Activated CD8-positive, alpha-beta memory T cell treated with anti-CD3 and anti-CD28 coated beads, Interleukin-2, amount 50 U/mL, for 48 hours (primary cell): ENCODE results near the gene GPR162.
A peak's percentile ranks its signal among the peaks of the same experiment; 100 is the strongest.
"Not testable (repeated sequence)": the region's sequence is repeated elsewhere in the genome, so short reads cannot be mapped to it uniquely, and the experiment has no call there.

Experiments used
- DNase-seq: peaks from one replicate; pipeline ENCODE4 v3.0.0-alpha.2; 2020

Gene GPR162

GRCh38 chr12:6860116-6860515, 38.5 kb downstream of the GPR162 start:
- no peak for DNase-seq

GRCh38 chr12:6860942-6861341, 39.3 kb downstream of the GPR162 start:
- no peak for DNase-seq

- DNase-seq, result no peak
Measured at GRCh38 chr12:6861391-6861790, 39.8 kb downstream of the GPR162 start.

GRCh38 chr12:6863033-6863432, 41.4 kb downstream of the GPR162 start:
- DNase-seq, result no peak

- no peak for DNase-seq
Measured at GRCh38 chr12:6863586-6864321, 42.1 kb downstream of the GPR162 start.

GRCh38 chr12:6865307-6865706, 43.7 kb downstream of the GPR162 start:
- DNase-seq, result not testable (repeated sequence)

GRCh38 chr12:6866163-6866919, 44.7 kb downstream of the GPR162 start:
- DNase-seq, result no peak

GRCh38 chr12:6866920-6867412, 45.3 kb downstream of the GPR162 start:
- no peak for DNase-seq

GRCh38 chr12:6867413-6868210, 46.0 kb downstream of the GPR162 start, which contains the start of gene TPI1:
TSS of gene TPI1 (plus strand) at chr12:6867531. CDS start at chr12:6867567, 36 bp downstream.
- DNase-seq, result peak; percentile 92

- no peak for DNase-seq
Measured at GRCh38 chr12:6868211-6869048, 46.8 kb downstream of the GPR162 start.

- DNase-seq, result peak; percentile 92
Measured at GRCh38 chr12:6869049-6870021, 47.7 kb downstream of the GPR162 start.

- not testable (repeated sequence) for DNase-seq
Measured at GRCh38 chr12:6870304-6870703, 48.7 kb downstream of the GPR162 start.

GRCh38 chr12:6871052-6871957, 49.7 kb downstream of the GPR162 start:
- DNase-seq, result peak; percentile 75

- DNase-seq, result peak; percentile 95
Measured at GRCh38 chr12:6872073-6873048, 50.7 kb downstream of the GPR162 start.

- DNase-seq, result peak; percentile 100
Measured at GRCh38 chr12:6873094-6874014, 51.7 kb downstream of the GPR162 start, which contains the start of gene SPSB2. TSS of gene SPSB2 (minus strand) at chr12:6873303. CDS start at chr12:6872901, 402 bp downstream.

GRCh38 chr12:6874015-6874368, 52.4 kb downstream of the GPR162 start:
- DNase-seq, result not testable (repeated sequence)
